ENCODE measurements around the gene RAD51. TPM values are rescaled to one million over a fixed set of nuclear protein-coding genes. Genes with fewer than 3 reads are reported as not detected.

RAD51 gene
- total and polyA plus RNA-seq, 2 of the 8 experiments (the other 6 are each of a cell fraction or from before 2014, with no cell fraction given): 32.2 to 42.4 TPM

DNA sequence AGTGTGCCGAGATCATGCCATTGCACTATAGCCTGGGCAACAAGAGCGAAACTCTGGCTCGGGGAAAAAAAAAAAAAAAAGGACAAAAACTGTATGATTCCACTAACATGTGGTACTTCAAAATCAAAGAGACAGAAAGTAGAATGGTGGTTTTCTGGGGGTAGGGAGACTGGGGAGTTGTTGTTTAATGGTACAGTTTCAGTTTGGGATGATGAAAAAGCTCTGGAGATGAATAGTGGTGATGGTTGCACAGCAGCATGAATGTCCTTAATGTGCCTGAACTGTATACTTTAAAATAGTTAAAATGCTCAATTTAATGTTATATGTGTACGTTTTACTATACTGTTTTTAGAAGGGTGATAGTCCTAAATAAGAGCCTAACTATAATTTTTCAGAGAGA is 27.4 kb downstream of the RAD51 start:
- POLR2A ChIA-PET (ENCODE audit: partially characterized antibody): interaction anchor here (0.6 to 1.1 kb wide), 2 partner anchors 17 to 138 kb away, joined by 3 read pairs; no protein-coding TSS in a partner anchor
- no peak for FAIRE-seq
- no peaks in the 10 kb centered on the region for H3K4me1 ChIP-seq (replicated peaks in 1 of 4; ENCODE audit: control insufficient read depth in 3 of 4, insufficient read depth in 4 of 4, low read length in 3 of 4)
- no peak for TF ChIP-seq KDM4A (IDR thresholded peaks at IDR 0.05; ENCODE audit: low read depth, low read length, severe bottlenecking)
- TF ChIP-seq, protein P1, sequence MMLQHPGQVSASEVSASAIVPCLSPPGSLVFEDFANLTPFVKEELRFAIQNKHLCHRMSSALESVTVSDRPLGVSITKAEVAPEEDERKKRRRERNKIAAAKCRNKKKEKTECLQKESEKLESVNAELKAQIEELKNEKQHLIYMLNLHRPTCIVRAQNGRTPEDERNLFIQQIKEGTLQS (IDR thresholded peaks at IDR 0.05; ENCODE audit: insufficient read depth, low read depth, low read length): no peak
- no peak for TF ChIP-seq RAD21 (IDR thresholded peaks at IDR 0.05 in 1 of 2, conservative IDR thresholded peaks at IDR 0.05 in 1 of 2; ENCODE audit: low read depth in 2 of 2, low read length in 2 of 2)
- no peak for TF ChIP-seq ASH2L (IDR thresholded peaks at IDR 0.05; ENCODE audit: low read length)
- no peak for TF ChIP-seq CREB1 (IDR thresholded peaks at IDR 0.05)
- no peak for TF ChIP-seq CTCF (IDR thresholded peaks at IDR 0.05; ENCODE audit: control extremely low read depth in 1 of 3, insufficient read depth in 1 of 3, low read depth in 1 of 3, low read length in 3 of 3)
- TF ChIP-seq SP1 (IDR thresholded peaks at IDR 0.05; ENCODE audit: low read depth, low read length): no peak
- TF ChIP-seq SP4 (IDR thresholded peaks at IDR 0.05; ENCODE audit: low read length): no peak
- no peak for TF ChIP-seq KDM1A (IDR thresholded peaks at IDR 0.05; ENCODE audit: borderline replicate concordance, low read length)
- TF ChIP-seq JUN (IDR thresholded peaks at IDR 0.05; ENCODE audit: low read depth, low read length): no peak
- TF ChIP-seq POLR2A (IDR thresholded peaks at IDR 0.05; ENCODE audit: control extremely low read depth in 1 of 2, low read depth in 2 of 2, low read length in 2 of 2): no peak
- no peak for TF ChIP-seq MAX (IDR thresholded peaks at IDR 0.05)

More for the DNA sequence above, 27.4 kb downstream of the RAD51 start:
- H2AFZ ChIP-seq (ENCODE audit: low read length): no peak overlapping the region
- no peak overlapping the region for H3K18ac ChIP-seq (ENCODE audit: extremely low read depth, low read length)
- H4K5ac ChIP-seq (ENCODE audit: insufficient read length, low read depth, low read length): no peak overlapping the region
- no peaks in the 10 kb centered on the region for H3K9me3 ChIP-seq (ENCODE audit: insufficient read depth in 2 of 2, low read depth in 1 of 2, low read length in 1 of 2)
- no peak overlapping the region for H3K9ac ChIP-seq (replicated peaks in 1 of 4; ENCODE audit: extremely low read depth in 1 of 4, low read depth in 3 of 4, low read length in 3 of 4)
- no peak overlapping the region for H4K91ac ChIP-seq (replicated peaks; ENCODE audit: insufficient read length, low read length)
- no peak overlapping the region for H2BK12ac ChIP-seq (ENCODE audit: low read depth, low read length)
- WGBS, 2 experiments (ENCODE audit: extremely low coverage in 1 of 2, insufficient coverage in 1 of 2, insufficient read length in 1 of 2, insufficient replicate concordance in 2 of 2, low coverage in 1 of 2, low lambda C conversion rate in 2 of 2, missing lambda C conversion rate in 1 of 2): 70% methylated on average over 1 of the region's 4 CpGs; no CpG with 5 or more reads in 1 of the 2 experiments
- H4K8ac ChIP-seq (ENCODE audit: extremely low read depth, insufficient read depth, low read length): no peak overlapping the region
- H3K27ac ChIP-seq (ENCODE audit: low read depth, low read length): no peak overlapping the region
- DNase-seq (ENCODE audit: low read depth in 1 of 2, low spot score in 2 of 2): no peak
- H3K79me2 ChIP-seq (ENCODE audit: control insufficient read depth in 1 of 2, insufficient read depth in 2 of 2, low read length in 2 of 2): no peaks in the 10 kb centered on the region
- CTCF ChIA-PET (ENCODE audit: partially characterized antibody): no interaction called here
- H2AK5ac ChIP-seq (ENCODE audit: low read depth, low read length): no peak overlapping the region
- no peak overlapping the region for H3K56ac ChIP-seq (replicated peaks; ENCODE audit: insufficient read length, low read depth, low read length)
- no peak overlapping the region for H2BK20ac ChIP-seq (ENCODE audit: low read length)
- no peak overlapping the region for H2BK15ac ChIP-seq (ENCODE audit: low read length)
- H3K23me2 ChIP-seq (ENCODE audit: low read depth, low read length): no peaks in the 10 kb centered on the region
- no peak overlapping the region for H3K23ac ChIP-seq (ENCODE audit: insufficient read length)
- H3K27me3 ChIP-seq (replicated peaks in 1 of 4; ENCODE audit: control insufficient read depth in 3 of 4, extremely low read depth in 1 of 4, insufficient read depth in 3 of 4, low read length in 3 of 4): no peaks in the 10 kb centered on the region
- peaks cover 3 to 36% (median 10%) of the 10 kb centered on the region in 4 experiments; a peak in 7 of 8 replicates for H3K36me3 ChIP-seq (ENCODE audit: control insufficient read depth in 2 of 4, insufficient read depth in 4 of 4, low read length in 3 of 4)
- no peaks in the 10 kb centered on the region for H3K79me1 ChIP-seq (ENCODE audit: low read depth, low read length)
- no peak overlapping the region for H3K4me3 ChIP-seq (ENCODE audit: extremely low read depth in 1 of 4, insufficient read depth in 2 of 4, low read depth in 3 of 4, low read length in 4 of 4)
- H2BK5ac ChIP-seq (ENCODE audit: low read depth, low read length): no peak overlapping the region
- no peaks in the 10 kb centered on the region for H4K20me1 ChIP-seq (replicated peaks in 1 of 2; ENCODE audit: control insufficient read depth in 1 of 2, insufficient read depth in 2 of 2, low read length in 2 of 2)
- no peak overlapping the region for H2BK120ac ChIP-seq (replicated peaks; ENCODE audit: low read depth, low read length)
- H3K4me2 ChIP-seq (ENCODE audit: insufficient read depth in 1 of 2, low read depth in 2 of 2, low read length in 2 of 2): no peak overlapping the region
- no peak overlapping the region for H3K4ac ChIP-seq (replicated peaks; ENCODE audit: insufficient read length, low read depth, low read length)
- H3K14ac ChIP-seq (ENCODE audit: insufficient read length): no peak overlapping the region
